RWPE2 (cell line): ENCODE measurements around the gene CCDC50.

Experiments used
- ATAC-seq: fragments of 200-7000 bp; cut with Tn5 transposase; 3 replicates; pipeline ENCODE4 v1.9.1; 2021; ENCODE audit warnings: low read depth
- DNase-seq: peaks from one replicate; pipeline ENCODE4 v3.0.0-alpha.2; 2020; ENCODE audit warnings: low spot score
- H3K27ac ChIP-seq: fragments of 450-650 bp; 2 replicates; pipeline ENCODE4 v1.5.1; 2017; ENCODE audit warnings: mild to moderate bottlenecking; ENCODE audit not compliant: poor library complexity, severe bottlenecking
- H3K27me3 ChIP-seq: fragments of 250-450 bp; sonication (Bioruptor Pico); 2 replicates; pipeline ENCODE4 v1.5.1; 2021; ENCODE audit warnings: mild to moderate bottlenecking, moderate library complexity; ENCODE audit not compliant: insufficient read depth, poor library complexity, severe bottlenecking
- H3K36me3 ChIP-seq: fragments of 250-450 bp; sonication (Bioruptor Pico); 2 replicates; pipeline ENCODE4 v1.5.1; 2020; ENCODE audit warnings: low read depth, mild to moderate bottlenecking, moderate library complexity
- H3K4me1 ChIP-seq: fragments of 250-450 bp; sonication (Bioruptor Pico); 2 replicates; pipeline ENCODE4 v1.5.1; 2021; ENCODE audit warnings: mild to moderate bottlenecking, moderate library complexity; ENCODE audit not compliant: insufficient read depth, poor library complexity, severe bottlenecking
- H3K4me3 ChIP-seq: fragments of 250-450 bp; sonication (Bioruptor Pico); 2 replicates; pipeline ENCODE4 v1.5.1; 2021; ENCODE audit warnings: mild to moderate bottlenecking, moderate library complexity; ENCODE audit not compliant: severe bottlenecking
- H3K9me3 ChIP-seq: fragments of 250-450 bp; sonication (Bioruptor Pico); 2 replicates; pipeline ENCODE4 v1.5.1; 2021; ENCODE audit warnings: mild to moderate bottlenecking, moderate library complexity; ENCODE audit not compliant: severe bottlenecking
- TF ChIP-seq, protein P1 (sequence below): fragments of 450-650 bp; IDR thresholded peaks from one replicate; pipeline ENCODE4 v1.5.1; 2017; ENCODE audit warnings: mild to moderate bottlenecking, moderate library complexity; ENCODE audit not compliant: poor library complexity, severe bottlenecking

CCDC50 gene

DNA sequence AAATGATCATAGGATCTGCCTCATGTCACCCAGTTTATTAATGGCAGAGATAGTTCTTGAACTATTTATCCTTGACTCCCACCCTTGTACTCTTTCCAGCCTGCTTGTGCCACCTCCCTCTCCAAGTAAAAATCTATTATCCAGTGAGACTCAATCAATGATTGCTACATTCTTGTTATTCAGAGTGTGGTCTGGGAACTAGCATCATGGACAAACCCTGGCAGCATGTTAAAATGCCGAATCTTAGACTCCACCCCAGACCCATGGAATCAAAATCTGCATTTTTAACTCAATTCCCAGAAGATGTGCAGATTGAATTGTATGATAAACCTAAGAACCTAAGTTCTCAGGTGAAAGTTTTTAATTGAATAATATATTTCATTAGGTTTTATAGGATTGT, 97.1 kb downstream of the CCDC50 start:
- DNase-seq (no peak), ATAC-seq (no peak)
- Histone ChIP-seq H3K27ac (no peak overlapping the region), H3K36me3 (no peaks in the 10 kb centered on the region), H3K4me1 (no peaks in the 10 kb centered on the region), H3K9me3 (no peaks in the 10 kb centered on the region), H3K4me3 (no peak overlapping the region), H3K27me3 (no peaks in the 10 kb centered on the region)
- TF ChIP-seq, protein P1, sequence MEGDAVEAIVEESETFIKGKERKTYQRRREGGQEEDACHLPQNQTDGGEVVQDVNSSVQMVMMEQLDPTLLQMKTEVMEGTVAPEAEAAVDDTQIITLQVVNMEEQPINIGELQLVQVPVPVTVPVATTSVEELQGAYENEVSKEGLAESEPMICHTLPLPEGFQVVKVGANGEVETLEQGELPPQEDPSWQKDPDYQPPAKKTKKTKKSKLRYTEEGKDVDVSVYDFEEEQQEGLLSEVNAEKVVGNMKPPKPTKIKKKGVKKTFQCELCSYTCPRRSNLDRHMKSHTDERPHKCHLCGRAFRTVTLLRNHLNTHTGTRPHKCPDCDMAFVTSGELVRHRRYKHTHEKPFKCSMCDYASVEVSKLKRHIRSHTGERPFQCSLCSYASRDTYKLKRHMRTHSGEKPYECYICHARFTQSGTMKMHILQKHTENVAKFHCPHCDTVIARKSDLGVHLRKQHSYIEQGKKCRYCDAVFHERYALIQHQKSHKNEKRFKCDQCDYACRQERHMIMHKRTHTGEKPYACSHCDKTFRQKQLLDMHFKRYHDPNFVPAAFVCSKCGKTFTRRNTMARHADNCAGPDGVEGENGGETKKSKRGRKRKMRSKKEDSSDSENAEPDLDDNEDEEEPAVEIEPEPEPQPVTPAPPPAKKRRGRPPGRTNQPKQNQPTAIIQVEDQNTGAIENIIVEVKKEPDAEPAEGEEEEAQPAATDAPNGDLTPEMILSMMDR, result no peak

DNA sequence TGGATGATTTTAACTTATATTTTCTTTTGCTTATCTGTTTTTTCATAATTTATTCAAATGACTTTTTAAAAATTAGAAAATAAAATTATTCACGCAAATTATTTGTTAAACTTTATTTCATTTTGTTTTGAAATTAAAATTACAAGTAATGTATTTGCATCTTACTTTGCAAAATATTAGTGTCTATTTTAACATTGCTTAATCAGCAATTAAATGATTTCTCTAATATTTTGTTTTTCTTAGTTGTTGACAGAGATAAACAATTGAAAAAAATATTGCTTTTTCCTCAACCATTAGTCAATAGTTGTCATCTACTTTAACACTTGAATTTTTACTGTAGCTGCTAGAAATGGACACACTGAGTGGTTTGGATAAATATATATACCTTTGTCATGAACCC, 99.0 kb downstream of the CCDC50 start:
- no peak for ATAC-seq

GRCh38 chr3:191430103-191430502, 100.9 kb downstream of the CCDC50 start:
- Histone ChIP-seq H3K4me3 (no peak overlapping the region), H3K36me3 (no peaks in the 10 kb centered on the region), H3K9me3 (no peaks in the 10 kb centered on the region), H3K4me1 (no peaks in the 10 kb centered on the region), H3K27ac (no peak overlapping the region), H3K27me3 (no peaks in the 10 kb centered on the region)
- TF ChIP-seq, protein P1, result no peak
- no peak for ATAC-seq
- no peak for DNase-seq

More for the DNA sequence above, 99.0 kb downstream of the CCDC50 start:
- Histone ChIP-seq H3K27me3 (no peaks in the 10 kb centered on the region), H3K36me3 (no peaks in the 10 kb centered on the region), H3K9me3 (no peaks in the 10 kb centered on the region), H3K27ac (no peak overlapping the region), H3K4me3 (no peak overlapping the region), H3K4me1 (no peaks in the 10 kb centered on the region)
- TF ChIP-seq, protein P1, result no peak
- DNase-seq, result no peak

DNA sequence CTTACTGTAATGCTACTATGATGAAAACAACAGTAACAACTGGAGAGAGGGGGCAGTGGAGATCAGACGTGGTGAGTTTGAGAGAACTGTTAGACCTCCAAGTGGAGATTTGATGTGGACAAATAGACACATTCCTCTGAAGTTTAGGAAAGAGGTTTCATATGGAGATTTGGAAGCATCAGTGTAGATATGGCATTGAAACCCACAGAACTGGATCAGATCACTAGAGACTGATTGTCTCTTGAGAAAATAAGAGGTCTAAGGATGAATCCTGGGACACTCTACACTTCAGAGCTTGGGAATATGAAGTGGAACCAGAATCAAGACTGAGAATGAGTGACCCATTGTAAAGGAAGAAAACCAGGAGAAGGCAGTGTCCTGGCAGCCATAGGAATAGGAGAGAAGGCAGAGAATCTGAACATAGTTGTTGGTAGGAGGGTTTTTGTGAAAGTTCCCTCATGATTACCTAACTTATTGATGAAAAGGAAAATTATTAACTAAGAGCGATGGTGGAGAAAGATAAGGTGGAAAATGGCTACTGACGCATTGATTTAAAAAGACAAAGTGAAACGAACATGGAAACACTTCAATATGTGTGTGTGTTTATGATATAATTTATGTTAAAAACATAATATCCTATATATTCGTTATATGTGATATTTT, 102.1 kb downstream of the CCDC50 start:
- H3K27ac ChIP-seq, result no peak overlapping the region
- no peaks in the 10 kb centered on the region for H3K4me1 ChIP-seq
- no peaks in the 10 kb centered on the region for H3K9me3 ChIP-seq
- H3K27me3 ChIP-seq, result no peaks in the 10 kb centered on the region
- no peaks in the 10 kb centered on the region for H3K36me3 ChIP-seq
- TF ChIP-seq, protein P1, result no peak
- H3K4me3 ChIP-seq, result no peak overlapping the region
- ATAC-seq (no peak), DNase-seq (no peak)

- no peaks in the 10 kb centered on the region for H3K27me3 ChIP-seq
- DNase-seq, result no peak
- no peaks in the 10 kb centered on the region for H3K9me3 ChIP-seq
- H3K36me3 ChIP-seq, result no peaks in the 10 kb centered on the region
- no peaks in the 10 kb centered on the region for H3K4me1 ChIP-seq
- ATAC-seq, result no peak
- no peak overlapping the region for H3K4me3 ChIP-seq
- TF ChIP-seq, protein P1, result no peak
- no peak overlapping the region for H3K27ac ChIP-seq
These were observed 103.0 kb downstream of the CCDC50 start for GRCh38 chr3:191432162-191432561.
